CD14-positive monocyte (primary cell): ENCODE results near the gene ASAP3. TPM values are rescaled to one million over a fixed set of nuclear protein-coding genes. Genes with fewer than 3 reads are reported as not detected.

ENCODE experiments used
- DNase-seq, 3 donors: peaks; one replicate each; pipeline ENCODE4 v3.0.0-alpha.2; 2011 to 2022
- H2AFZ ChIP-seq: 2 replicates; pipeline ENCODE4 v1.6.0; 2012; ENCODE audit warnings: mild to moderate bottlenecking, low read depth, low read length, inconsistent platforms; ENCODE audit not compliant: insufficient read depth, poor library complexity, severe bottlenecking
- H3K27ac ChIP-seq, 2 donors: 1 replicate in 1 of 2; 2 replicates in 1 of 2; pipeline ENCODE4 v1.5.1; 2012 to 2013; ENCODE audit warnings: low read length in 2 of 2, control low read depth in 1 of 2, inconsistent platforms in 1 of 2, low read depth in 1 of 2, mild to moderate bottlenecking in 1 of 2
- H3K27me3 ChIP-seq, 2 donors: one replicate each; pipeline versions ENCODE4 v1.6.0 to v1.6.1; 2011 to 2013; ENCODE audit warnings: low read length in 2 of 2; ENCODE audit not compliant: control insufficient read depth in 2 of 2, insufficient read depth in 2 of 2
- H3K36me3 ChIP-seq, 2 donors: replicated peaks in 1 of 2; 1 replicate in 1 of 2; 2 replicates in 1 of 2; pipeline versions ENCODE4 v1.5.1 to v1.6.1; 2012 to 2013; ENCODE audit warnings: low read length in 2 of 2, control low read depth in 1 of 2, inconsistent platforms in 1 of 2, mild to moderate bottlenecking in 1 of 2; ENCODE audit not compliant: insufficient read depth in 2 of 2, control insufficient read depth in 1 of 2
- H3K4me1 ChIP-seq, 2 donors: 1 replicate in 1 of 2; 2 replicates in 1 of 2; pipeline versions ENCODE4 v1.5.1 to v1.6.1; 2012 to 2013; ENCODE audit warnings: low read length in 2 of 2, control low read depth in 1 of 2, inconsistent platforms in 1 of 2, mild to moderate bottlenecking in 1 of 2, moderate library complexity in 1 of 2; ENCODE audit not compliant: insufficient read depth in 2 of 2, control insufficient read depth in 1 of 2
- H3K4me2 ChIP-seq: replicated peaks from 2 replicates; pipeline ENCODE3; 2012; ENCODE audit warnings: low read length, moderate library complexity, mild to moderate bottlenecking; ENCODE audit not compliant: poor library complexity, severe bottlenecking; ENCODE audit errors: extremely low read depth
- H3K4me3 ChIP-seq, 3 experiments: fragments of 200-600 bp in 1 of 3; sonication (generic) in 1 of 3; replicated peaks in 1 of 3; 1 replicate in 2 of 3; 2 replicates in 1 of 3; pipeline ENCODE4 v1.5.1; 2011 to 2013; ENCODE audit warnings: low read length in 3 of 3, mild to moderate bottlenecking in 3 of 3, control low read depth in 2 of 3, low read depth in 2 of 3, inconsistent platforms in 1 of 3, moderate library complexity in 1 of 3
- H3K79me2 ChIP-seq: 2 replicates; pipeline ENCODE4 v1.6.0; 2012; ENCODE audit warnings: mild to moderate bottlenecking, control low read depth, inconsistent platforms, low read length, moderate library complexity; ENCODE audit not compliant: insufficient read depth
- H3K9ac ChIP-seq: 2 replicates; pipeline ENCODE4 v1.6.0; 2017; ENCODE audit warnings: low read length, mild to moderate bottlenecking; ENCODE audit not compliant: insufficient read depth, poor library complexity, severe bottlenecking
- H3K9me3 ChIP-seq, 2 donors: replicated peaks in 1 of 2; 1 replicate in 1 of 2; 2 replicates in 1 of 2; pipeline versions ENCODE4 v1.5.1 to v1.6.1; 2012 to 2013; ENCODE audit warnings: low read length in 2 of 2, control low read depth in 1 of 2; ENCODE audit not compliant: control insufficient read depth in 1 of 2, insufficient read depth in 1 of 2
- H4K20me1 ChIP-seq: 2 replicates; pipeline ENCODE4 v1.6.0; 2012; ENCODE audit warnings: mild to moderate bottlenecking, low read length, control low read depth, moderate library complexity; ENCODE audit not compliant: insufficient read depth
- H3K27ac Mint-ChIP-seq, 7 donors: one replicate each; pipeline ENCODE4 v1.8.0; 2020; ENCODE audit warnings: mild to moderate bottlenecking in 7 of 7, mixed read lengths in 7 of 7, moderate library complexity in 6 of 7, inconsistent platforms in 2 of 7
- H3K27me3 Mint-ChIP-seq, 3 donors: one replicate each; pipeline ENCODE4 v1.8.0; 2021 to 2022; ENCODE audit warnings: low read depth in 3 of 3, mild to moderate bottlenecking in 3 of 3, mixed read lengths in 3 of 3, moderate library complexity in 3 of 3, inconsistent platforms in 1 of 3
- H3K36me3 Mint-ChIP-seq, 2 donors: one replicate each; pipeline ENCODE4 v1.8.0; 2020; ENCODE audit warnings: mixed read lengths in 2 of 2, inconsistent platforms in 1 of 2, mild to moderate bottlenecking in 1 of 2
- H3K4me1 Mint-ChIP-seq: one replicate; pipeline ENCODE4 v1.8.0; 2020; ENCODE audit warnings: mild to moderate bottlenecking, mixed read lengths
- H3K4me3 Mint-ChIP-seq, 2 donors: one replicate each; pipeline ENCODE4 v1.8.0; 2020; ENCODE audit warnings: mild to moderate bottlenecking in 2 of 2, mixed read lengths in 2 of 2, moderate library complexity in 1 of 2
- H3K9me3 Mint-ChIP-seq, 7 donors: one replicate each; pipeline ENCODE4 v1.8.0; 2020 to 2022; ENCODE audit warnings: mixed read lengths in 7 of 7, mild to moderate bottlenecking in 6 of 7, moderate library complexity in 6 of 7, inconsistent platforms in 2 of 7
- WGBS: methylation state at CpG from one replicate; pipeline ENCODE4 v1.1.5; 2013; ENCODE audit warnings: missing lambda C conversion rate; ENCODE audit not compliant: insufficient coverage; 5-methylcytosine and 5-hydroxymethylcytosine counted together
- intact Hi-C, 2 donors: fragments of 100-400 bp; cut with micrococcal nuclease; formaldehyde crosslinking; loops; one replicate each; pipeline versions ENCODE4 v1.15.0 to v1.15.1; 2023
- polyA plus RNA-seq, 3 donors: library from polyadenylated mRNA; depleted of rRNA in 1 of 3; unstranded in 2 of 3; stranded (reverse) in 1 of 3; fragments of 300-500 nt in 2 of 3; fragments of >200 nt in 1 of 3; fragmentation: Illumina TruSeq in 2 of 3; gene quantifications; 1 replicate in 2 of 3; 2 replicates in 1 of 3; pipeline ENCODE4 v1.2.3, GENCODE V29; 2012 to 2021
- TF ChIP-seq, protein P1 (sequence below): fragments of 200-600 bp; IDR thresholded peaks from one replicate; pipeline ENCODE4 v1.8.0; 2022; ENCODE audit warnings: antibody characterized with exemption, mild to moderate bottlenecking

ASAP3 gene
- polyA plus RNA-seq, 3 donors, result 0.27 to 1.1 TPM; not detected in 1

DNA sequence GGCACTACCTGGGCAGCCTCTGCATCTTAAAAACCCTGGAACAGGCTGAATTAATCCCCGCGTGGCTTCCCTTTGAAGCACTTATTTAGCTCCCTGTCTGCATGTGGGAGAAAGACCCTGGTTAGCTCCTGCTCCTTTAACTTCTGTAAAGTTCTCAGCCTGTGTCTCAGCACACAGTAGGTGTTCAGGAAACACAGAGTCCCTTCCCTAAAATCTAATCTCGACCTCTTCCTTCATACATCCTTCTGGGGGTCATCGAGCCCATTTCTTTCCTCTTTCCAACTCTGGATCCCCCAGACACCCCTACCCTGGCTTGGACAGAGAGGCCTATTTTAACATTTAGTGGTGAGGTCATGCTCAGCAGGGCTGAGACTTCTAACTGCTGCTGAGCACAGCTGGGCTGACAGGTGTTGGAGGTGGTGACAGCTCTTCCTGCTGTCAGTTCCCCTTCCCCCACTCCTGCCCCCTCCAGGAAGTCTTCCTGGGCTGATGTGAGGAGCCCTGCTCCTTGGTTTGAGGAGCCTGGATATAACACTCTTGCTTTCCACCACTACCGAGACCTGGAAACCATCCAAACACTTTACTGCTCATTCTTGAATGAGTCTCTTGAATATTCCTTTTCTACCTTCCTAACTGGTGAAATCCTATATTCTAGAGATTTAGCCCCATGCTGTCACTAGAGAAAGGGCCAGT, 41.7 kb upstream of the ASAP3 start:
- Mint-ChIP-seq H3K36me3 (peaks cover 7 to 24% of the 10 kb centered on the region in 2 donors), H3K27ac (peak overlapping the region; percentile 85 to 99 (median 94)), H3K27me3 (no peaks in the 10 kb centered on the region), H3K4me1 (peaks cover 90% of the 10 kb centered on the region), H3K9me3 (peaks cover 0 to 2% (median 0%) of the 10 kb centered on the region in 7 donors), H3K4me3 (peak overlapping the region; percentile 1 to 38)
- DNase-seq, result no peak
- Histone ChIP-seq H3K4me1 (peaks cover 91 to 92% of the 10 kb centered on the region in 2 donors), H3K4me2 (peak overlapping the region; percentile 63), H2AFZ (no peak overlapping the region), H3K27me3 (no peaks in the 10 kb centered on the region), H3K36me3 (peaks cover 6 to 14% of the 10 kb centered on the region in 2 donors), H3K4me3 (peak overlapping the region in 1 of 3 experiments; percentile 53), H3K9ac (peak overlapping the region; percentile 18), H3K9me3 (no peaks in the 10 kb centered on the region), H4K20me1 (no peaks in the 10 kb centered on the region), H3K79me2 (peaks cover 89% of the 10 kb centered on the region), H3K27ac (peak overlapping the region; percentile 74 to 99)
- TF ChIP-seq, protein P1, sequence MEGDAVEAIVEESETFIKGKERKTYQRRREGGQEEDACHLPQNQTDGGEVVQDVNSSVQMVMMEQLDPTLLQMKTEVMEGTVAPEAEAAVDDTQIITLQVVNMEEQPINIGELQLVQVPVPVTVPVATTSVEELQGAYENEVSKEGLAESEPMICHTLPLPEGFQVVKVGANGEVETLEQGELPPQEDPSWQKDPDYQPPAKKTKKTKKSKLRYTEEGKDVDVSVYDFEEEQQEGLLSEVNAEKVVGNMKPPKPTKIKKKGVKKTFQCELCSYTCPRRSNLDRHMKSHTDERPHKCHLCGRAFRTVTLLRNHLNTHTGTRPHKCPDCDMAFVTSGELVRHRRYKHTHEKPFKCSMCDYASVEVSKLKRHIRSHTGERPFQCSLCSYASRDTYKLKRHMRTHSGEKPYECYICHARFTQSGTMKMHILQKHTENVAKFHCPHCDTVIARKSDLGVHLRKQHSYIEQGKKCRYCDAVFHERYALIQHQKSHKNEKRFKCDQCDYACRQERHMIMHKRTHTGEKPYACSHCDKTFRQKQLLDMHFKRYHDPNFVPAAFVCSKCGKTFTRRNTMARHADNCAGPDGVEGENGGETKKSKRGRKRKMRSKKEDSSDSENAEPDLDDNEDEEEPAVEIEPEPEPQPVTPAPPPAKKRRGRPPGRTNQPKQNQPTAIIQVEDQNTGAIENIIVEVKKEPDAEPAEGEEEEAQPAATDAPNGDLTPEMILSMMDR, result no peak
- WGBS, result 32% methylated on average over 3 of the region's 5 CpGs
- intact Hi-C loops, result loop anchor here in 1 of 2 donors (5.0 kb wide), 1 partner anchor 183 kb away; the partner anchor contains the start of gene HNRNPR

DNA sequence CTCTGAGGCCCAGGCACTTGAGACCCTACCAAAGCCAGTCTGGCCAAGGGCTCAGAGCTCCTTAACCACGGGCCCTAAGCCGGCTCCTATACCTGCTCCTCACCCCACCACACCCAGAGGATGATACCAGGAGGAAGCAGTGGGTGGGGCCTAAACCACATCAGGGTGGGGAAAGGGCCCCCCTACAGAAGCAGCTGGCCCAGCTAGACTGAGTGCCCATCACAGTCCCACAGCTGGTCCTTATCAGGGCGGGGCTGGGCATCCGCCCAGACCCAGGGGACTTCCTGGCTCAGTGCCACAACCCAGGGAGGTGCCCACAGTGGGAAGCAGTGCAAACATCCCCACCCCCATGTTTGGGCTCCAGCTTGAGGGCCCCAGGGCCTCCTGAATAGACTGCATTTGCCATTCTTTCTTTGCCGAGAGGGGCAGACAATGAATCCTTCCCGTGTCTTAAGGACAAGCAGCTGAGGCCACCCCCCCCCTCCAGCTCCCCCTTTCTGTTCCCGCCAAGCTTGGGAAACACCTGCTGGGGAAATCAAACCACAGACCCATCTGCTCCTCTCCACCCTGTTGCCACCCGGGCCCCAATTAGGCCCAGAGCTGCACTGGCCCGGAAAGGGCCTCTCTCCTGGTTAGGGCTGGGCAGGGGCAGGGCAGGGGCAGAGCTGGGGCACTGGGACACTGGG, 40.9 kb upstream of the ASAP3 start:
- 0% methylated on average over 4 of the region's 9 CpGs for WGBS
- intact Hi-C loops, result loop anchor here in 1 of 2 donors (5.0 kb wide), 1 partner anchor 183 kb away; the partner anchor contains the start of gene HNRNPR
- H3K27me3 Mint-ChIP-seq, result no peaks in the 10 kb centered on the region
- peak overlapping the region in 1 of 3 experiments; percentile 53 for H3K4me3 ChIP-seq
- H3K4me1 Mint-ChIP-seq, result peaks cover 85% of the 10 kb centered on the region
- peaks cover 87% of the 10 kb centered on the region for H3K79me2 ChIP-seq
- no peaks in the 10 kb centered on the region for H4K20me1 ChIP-seq
- H3K9ac ChIP-seq, result peak overlapping the region; percentile 18
- H3K27ac ChIP-seq, result peak overlapping the region; percentile 74 to 99
- H3K36me3 Mint-ChIP-seq, result peaks cover 7 to 31% of the 10 kb centered on the region in 2 donors
- peak overlapping the region in 1 of 2 donors; percentile 26 for H3K4me3 Mint-ChIP-seq
- no peaks in the 10 kb centered on the region for H3K9me3 ChIP-seq
- H3K27ac Mint-ChIP-seq, result peak overlapping the region; percentile 85 to 99 (median 94)
- DNase-seq, result peak in 1 of 3 donors; percentile 18
- peaks cover 0 to 2% (median 0%) of the 10 kb centered on the region in 7 donors for H3K9me3 Mint-ChIP-seq
- H2AFZ ChIP-seq, result peak overlapping the region; percentile 65
- TF ChIP-seq, protein P1, result no peak
- H3K27me3 ChIP-seq, result no peaks in the 10 kb centered on the region
- peaks cover 11 to 23% of the 10 kb centered on the region in 2 donors for H3K36me3 ChIP-seq
- peaks cover 83 to 84% of the 10 kb centered on the region in 2 donors for H3K4me1 ChIP-seq
- peak overlapping the region; percentile 63 for H3K4me2 ChIP-seq
